ENCODE measurements around the gene TSEN54. TPM values are rescaled to one million over a fixed set of nuclear protein-coding genes. Genes with fewer than 3 reads are reported as not detected.

Gene TSEN54
- total RNA-seq, 3 donors from 2014 or later, result 26.3 to 38.0 (median 28.7) TPM

GRCh38 chr17:75488693-75489510, 27.4 kb upstream of the TSEN54 start:
- H3K36me3 ChIP-seq (ENCODE audit: low read depth), result no peaks in the 10 kb centered on the region
- no peak for ATAC-seq
- no peaks in the 10 kb centered on the region for H3K9me3 ChIP-seq
- H3K4me3 ChIP-seq, result no peak overlapping the region
- no peak for TF ChIP-seq CTCF (IDR thresholded peaks at IDR 0.05)
- DNase-seq, result no peak
- intact Hi-C loops (cut with DNase I, micrococcal nuclease), result no loop called here
- peaks cover 7% of the 10 kb centered on the region for H3K4me1 ChIP-seq (ENCODE audit: low read depth)

GRCh38 chr17:75489511-75489955, 26.8 kb upstream of the TSEN54 start:
- no peak for DNase-seq
- Histone ChIP-seq H3K9me3 (no peaks in the 10 kb centered on the region), H3K36me3 (ENCODE audit: low read depth) (no peaks in the 10 kb centered on the region), H3K4me1 (ENCODE audit: low read depth) (peaks cover 7% of the 10 kb centered on the region), H3K4me3 (no peak overlapping the region)
- ATAC-seq, result no peak
- no peak for TF ChIP-seq CTCF (IDR thresholded peaks at IDR 0.05)
- intact Hi-C loops (cut with DNase I, micrococcal nuclease), result no loop called here

GRCh38 chr17:75490173-75490743, 26.1 kb upstream of the TSEN54 start:
- H3K36me3 ChIP-seq (ENCODE audit: low read depth), result no peaks in the 10 kb centered on the region
- ATAC-seq (peak; percentile 86), DNase-seq (peak; percentile 75 to 79 (median 75))
- no peak overlapping the region for H3K4me3 ChIP-seq
- TF ChIP-seq CTCF (IDR thresholded peaks at IDR 0.05), result no peak
- intact Hi-C loops (cut with DNase I, micrococcal nuclease), result no loop called here
- peaks cover 7% of the 10 kb centered on the region for H3K4me1 ChIP-seq (ENCODE audit: low read depth)
- no peaks in the 10 kb centered on the region for H3K9me3 ChIP-seq

- H3K4me1 ChIP-seq (ENCODE audit: low read depth), result peaks cover 7% of the 10 kb centered on the region
- DNase-seq, result peak in 1 of 3 donors; percentile 45
- no peak overlapping the region for H3K4me3 ChIP-seq
- no peaks in the 10 kb centered on the region for H3K9me3 ChIP-seq
- TF ChIP-seq CTCF (IDR thresholded peaks at IDR 0.05), result no peak
- ATAC-seq, result no peak
- intact Hi-C loops (cut with DNase I, micrococcal nuclease), result no loop called here
- H3K36me3 ChIP-seq (ENCODE audit: low read depth), result no peaks in the 10 kb centered on the region
Observed at GRCh38 chr17:75490953-75491649, 25.2 kb upstream of the TSEN54 start.

GRCh38 chr17:75491680-75492079, 24.6 kb upstream of the TSEN54 start:
- DNase-seq, result no peak
- intact Hi-C loops (cut with DNase I, micrococcal nuclease), result no loop called here
- H3K4me1 ChIP-seq (ENCODE audit: low read depth), result peaks cover 7% of the 10 kb centered on the region
- H3K4me3 ChIP-seq, result no peak overlapping the region
- H3K9me3 ChIP-seq, result no peaks in the 10 kb centered on the region
- no peaks in the 10 kb centered on the region for H3K36me3 ChIP-seq (ENCODE audit: low read depth)
- no peak for ATAC-seq
- no peak for TF ChIP-seq CTCF (IDR thresholded peaks at IDR 0.05)

Measured in mucosa of descending colon (tissue), 3 donors.